Coronary artery (tissue), 2 donors: ENCODE data around the gene TSPAN2.

Source experiments
- DNase-seq: peaks from one replicate; pipeline ENCODE4 v3.0.0-alpha.2; 2017; ENCODE audit warnings: low spot score
- H3K27ac ChIP-seq, 2 donors: fragments of 200-600 bp; sonication (generic); one replicate each; pipeline ENCODE4 v1.5.1; 2016 to 2019
- H3K4me3 ChIP-seq: fragments of 200-600 bp; sonication (generic); 2 replicates; pipeline ENCODE4 v1.5.1; 2016; ENCODE audit warnings: mild to moderate bottlenecking, moderate library complexity
- TF ChIP-seq, protein P1 (sequence below): fragments of 200-600 bp; sonication (generic); IDR thresholded peaks from one replicate; pipeline ENCODE4 v1.5.1; 2019; ENCODE audit warnings: antibody characterized with exemption

The TSPAN2 gene

DNA sequence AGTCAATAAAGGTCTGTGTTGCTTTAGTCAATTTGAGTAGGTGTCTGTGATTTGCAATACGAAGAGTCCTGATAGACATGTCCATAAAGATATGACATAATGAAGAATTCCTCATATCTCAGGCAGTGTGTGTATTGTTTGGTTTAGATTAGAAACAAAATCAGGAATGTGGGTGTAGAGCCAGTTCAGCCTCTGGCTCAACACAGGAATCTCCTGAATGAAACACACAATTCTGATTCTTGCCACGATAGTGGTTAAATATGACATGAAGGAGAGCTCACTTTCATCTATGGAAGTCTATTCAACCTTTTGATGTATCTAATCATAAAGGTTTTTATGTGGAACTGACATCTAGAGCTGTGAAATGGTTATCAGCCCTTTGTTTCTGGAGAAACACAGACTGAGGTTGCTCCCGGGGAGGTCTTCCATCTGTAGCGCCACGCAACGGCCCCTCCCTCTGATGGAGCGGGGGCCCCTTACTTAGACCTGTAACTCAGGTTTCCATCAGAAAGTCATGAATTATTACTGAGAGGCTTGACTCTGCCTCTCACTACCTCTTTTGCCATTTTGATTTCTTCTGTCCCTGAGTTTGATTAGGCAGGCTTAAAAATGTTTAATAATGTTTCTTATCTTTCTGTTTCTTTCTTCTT is 19.5 kb downstream of the TSPAN2 start:
- Histone ChIP-seq H3K27ac (peak overlapping the region; percentile 63 to 88), H3K4me3 (no peak overlapping the region)
- TF ChIP-seq, protein P1, sequence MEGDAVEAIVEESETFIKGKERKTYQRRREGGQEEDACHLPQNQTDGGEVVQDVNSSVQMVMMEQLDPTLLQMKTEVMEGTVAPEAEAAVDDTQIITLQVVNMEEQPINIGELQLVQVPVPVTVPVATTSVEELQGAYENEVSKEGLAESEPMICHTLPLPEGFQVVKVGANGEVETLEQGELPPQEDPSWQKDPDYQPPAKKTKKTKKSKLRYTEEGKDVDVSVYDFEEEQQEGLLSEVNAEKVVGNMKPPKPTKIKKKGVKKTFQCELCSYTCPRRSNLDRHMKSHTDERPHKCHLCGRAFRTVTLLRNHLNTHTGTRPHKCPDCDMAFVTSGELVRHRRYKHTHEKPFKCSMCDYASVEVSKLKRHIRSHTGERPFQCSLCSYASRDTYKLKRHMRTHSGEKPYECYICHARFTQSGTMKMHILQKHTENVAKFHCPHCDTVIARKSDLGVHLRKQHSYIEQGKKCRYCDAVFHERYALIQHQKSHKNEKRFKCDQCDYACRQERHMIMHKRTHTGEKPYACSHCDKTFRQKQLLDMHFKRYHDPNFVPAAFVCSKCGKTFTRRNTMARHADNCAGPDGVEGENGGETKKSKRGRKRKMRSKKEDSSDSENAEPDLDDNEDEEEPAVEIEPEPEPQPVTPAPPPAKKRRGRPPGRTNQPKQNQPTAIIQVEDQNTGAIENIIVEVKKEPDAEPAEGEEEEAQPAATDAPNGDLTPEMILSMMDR, result no peak
- DNase-seq, result no peak

GRCh38 chr1:115068826-115069585 is 20.3 kb downstream of the TSPAN2 start:
- Histone ChIP-seq H3K27ac (peak overlapping the region; percentile 63 to 88), H3K4me3 (no peak overlapping the region)
- DNase-seq, result no peak
- TF ChIP-seq, protein P1, result no peak

DNA sequence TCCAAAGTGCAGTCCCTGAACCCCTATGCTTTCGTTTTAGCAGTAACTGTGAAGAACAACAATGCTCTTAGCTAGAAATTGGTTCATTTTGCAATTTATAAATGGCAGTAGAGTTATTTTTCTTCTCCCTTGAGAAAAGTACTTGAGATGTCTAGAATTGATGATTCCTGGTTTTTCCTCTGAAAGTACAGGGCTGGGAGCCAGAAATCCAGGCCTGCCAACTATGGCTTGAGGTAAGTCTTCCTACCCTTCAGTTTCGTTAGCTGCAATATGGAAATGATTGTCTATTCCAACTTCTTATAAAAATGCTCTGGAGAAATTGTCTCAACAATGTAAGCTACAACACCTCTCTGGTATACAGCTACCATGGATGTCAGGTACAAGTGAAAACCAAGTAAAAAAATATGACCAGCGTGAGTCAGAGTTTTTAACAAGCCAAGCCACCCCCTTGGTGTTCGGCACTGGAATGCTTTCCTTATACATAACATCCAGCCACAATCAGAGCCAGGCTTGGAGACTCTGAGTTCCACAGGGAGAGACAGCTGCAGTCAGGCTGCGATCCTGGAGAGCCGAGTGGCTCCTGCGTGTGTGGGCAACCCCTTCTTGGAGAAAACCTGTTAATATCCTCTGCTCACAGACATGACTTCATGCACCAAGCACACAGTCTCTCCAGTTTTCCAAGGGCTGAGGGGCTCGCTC is 22.0 kb downstream of the TSPAN2 start:
- no peak for DNase-seq
- H3K4me3 ChIP-seq, result peak overlapping the region; percentile 28
- TF ChIP-seq, protein P1, result no peak
- H3K27ac ChIP-seq, result peak overlapping the region; percentile 64 to 88

- TF ChIP-seq, protein P1, result no peak
- DNase-seq, result no peak
- no peak overlapping the region for H3K27ac ChIP-seq
Observed at GRCh38 chr1:115065021-115065420, 24.3 kb downstream of the TSPAN2 start.

GRCh38 chr1:115064461-115064860 is 24.8 kb downstream of the TSPAN2 start:
- TF ChIP-seq, protein P1, result no peak
- DNase-seq, result no peak
- H3K4me3 ChIP-seq, result no peak overlapping the region
- H3K27ac ChIP-seq, result no peak overlapping the region

More at GRCh38 chr1:115065021-115065420, 24.3 kb downstream of the TSPAN2 start:
- no peak overlapping the region for H3K4me3 ChIP-seq

- TF ChIP-seq, protein P1, result no peak
- Histone ChIP-seq H3K27ac (peak overlapping the region in 1 of 2 donors; percentile 55), H3K4me3 (no peak overlapping the region)
- no peak for DNase-seq
Observed at GRCh38 chr1:115063228-115063901, 25.9 kb downstream of the TSPAN2 start.
